PC-9 (cell line): ENCODE data around the gene CCR5. TPM values are rescaled to one million over a fixed set of nuclear protein-coding genes. Genes with fewer than 3 reads are reported as not detected.
A peak's percentile ranks its signal among the peaks of the same experiment; 100 is the strongest.

ENCODE experiments used
- BruUV-seq: library from RNA; stranded (reverse); fragments of 400-500 nt; replicated peaks from 2 replicates; lab custom pipeline; 2021; lab: Mats Ljungman, UMichigan
- CTCF ChIA-PET: fragments of 300-600 bp; sonication (Branson Sonifier 250); formaldehyde crosslinking; loops from one replicate; lab custom pipeline; 2022; ENCODE audit warnings: antibody characterized with exemption; lab: Charles Lee
- POLR2A ChIA-PET: fragments of 300-600 bp; sonication (Branson Sonifier 250); formaldehyde crosslinking; loops from one replicate; lab custom pipeline; 2022; ENCODE audit warnings: antibody characterized with exemption; ENCODE audit not compliant: unreplicated experiment; lab: Charles Lee
- DNase-seq, 2 experiments: peaks; one replicate each; pipeline versions ENCODE4 v3.0.0 to v3.0.0-alpha.2; 2015 to 2022; ENCODE audit warnings: mixed read lengths in 1 of 2
- H2AFZ ChIP-seq: fragments of 200-600 bp; sonication (generic); 2 replicates; pipeline ENCODE4 v1.8.1; 2017; ENCODE audit warnings: antibody characterized with exemption
- H3F3A ChIP-seq: fragments of 200-600 bp; sonication (generic); 2 replicates; pipeline ENCODE4 v1.8.1; 2017; ENCODE audit warnings: antibody characterized with exemption, mild to moderate bottlenecking, low read depth; ENCODE audit not compliant: insufficient read depth
- H3K27ac ChIP-seq: fragments of 200-600 bp; sonication (generic); 2 replicates; pipeline ENCODE4 v1.6.1; 2016; ENCODE audit warnings: mixed run types
- H3K27me3 ChIP-seq: fragments of 200-600 bp; sonication (generic); 2 replicates; pipeline ENCODE4 v1.6.1; 2016; ENCODE audit warnings: low read depth, mixed run types; ENCODE audit not compliant: insufficient read depth
- H3K36me3 ChIP-seq: fragments of 200-600 bp; sonication (generic); 2 replicates; pipeline ENCODE4 v1.6.1; 2016; ENCODE audit warnings: low read depth, mixed run types
- H3K4me1 ChIP-seq: fragments of 200-600 bp; sonication (generic); replicated peaks from 2 replicates; pipeline ENCODE4 v1.6.1; 2016; ENCODE audit warnings: mixed run types; ENCODE audit not compliant: insufficient read depth
- H3K4me2 ChIP-seq: fragments of 200-600 bp; sonication (generic); 2 replicates; pipeline ENCODE4 v1.6.1; 2017; ENCODE audit warnings: mixed run types
- H3K4me3 ChIP-seq: fragments of 200-600 bp; sonication (generic); 2 replicates; pipeline ENCODE4 v1.6.1; 2016; ENCODE audit warnings: mixed run types
- H3K79me2 ChIP-seq: fragments of 200-600 bp; sonication (generic); 2 replicates; pipeline ENCODE4 v1.6.1; 2017; ENCODE audit warnings: low read depth, mixed run types
- H3K9me2 ChIP-seq: fragments of 200-600 bp; sonication (generic); 2 replicates; pipeline ENCODE4 v1.8.1; 2017; ENCODE audit warnings: mild to moderate bottlenecking; ENCODE audit not compliant: insufficient read depth
- H3K9me3 ChIP-seq: fragments of 200-600 bp; sonication (generic); 2 replicates; pipeline ENCODE4 v1.8.1; 2016; ENCODE audit warnings: low read depth; ENCODE audit not compliant: insufficient read depth
- H4K20me1 ChIP-seq: fragments of 200-600 bp; sonication (generic); 2 replicates; pipeline ENCODE4 v1.8.1; 2017; ENCODE audit not compliant: insufficient read depth
- EZH2 ChIP-seq: fragments of 200-600 bp; sonication (generic); IDR thresholded peaks from 2 replicates; pipeline ENCODE4 v1.8.0; 2017; ENCODE audit warnings: antibody characterized with exemption, low read depth
- intact Hi-C: fragments of 100-400 bp; cut with micrococcal nuclease; formaldehyde crosslinking; loops from one replicate; pipeline ENCODE4 v1.10.0; 2022; ENCODE audit not compliant: unreplicated experiment
- total RNA-seq: library from RNA; stranded (reverse); gene quantifications from 2 replicates; pipeline ENCODE4 v1.2.3, GENCODE V29; 2021
- TF ChIP-seq, protein P1 (sequence below): fragments of 200-600 bp; sonication (generic); conservative IDR thresholded peaks from 2 replicates; pipeline ENCODE4 v1.6.1; 2017; ENCODE audit warnings: mixed run types, antibody characterized with exemption, mild to moderate bottlenecking, moderate library complexity

Gene CCR5
- total RNA-seq, 1 experiment from 2014 or later: not detected

- intact Hi-C loops: no loop called here
- TF ChIP-seq, protein P1, sequence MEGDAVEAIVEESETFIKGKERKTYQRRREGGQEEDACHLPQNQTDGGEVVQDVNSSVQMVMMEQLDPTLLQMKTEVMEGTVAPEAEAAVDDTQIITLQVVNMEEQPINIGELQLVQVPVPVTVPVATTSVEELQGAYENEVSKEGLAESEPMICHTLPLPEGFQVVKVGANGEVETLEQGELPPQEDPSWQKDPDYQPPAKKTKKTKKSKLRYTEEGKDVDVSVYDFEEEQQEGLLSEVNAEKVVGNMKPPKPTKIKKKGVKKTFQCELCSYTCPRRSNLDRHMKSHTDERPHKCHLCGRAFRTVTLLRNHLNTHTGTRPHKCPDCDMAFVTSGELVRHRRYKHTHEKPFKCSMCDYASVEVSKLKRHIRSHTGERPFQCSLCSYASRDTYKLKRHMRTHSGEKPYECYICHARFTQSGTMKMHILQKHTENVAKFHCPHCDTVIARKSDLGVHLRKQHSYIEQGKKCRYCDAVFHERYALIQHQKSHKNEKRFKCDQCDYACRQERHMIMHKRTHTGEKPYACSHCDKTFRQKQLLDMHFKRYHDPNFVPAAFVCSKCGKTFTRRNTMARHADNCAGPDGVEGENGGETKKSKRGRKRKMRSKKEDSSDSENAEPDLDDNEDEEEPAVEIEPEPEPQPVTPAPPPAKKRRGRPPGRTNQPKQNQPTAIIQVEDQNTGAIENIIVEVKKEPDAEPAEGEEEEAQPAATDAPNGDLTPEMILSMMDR: no peak
- H3K4me3 ChIP-seq: peak overlapping the region; percentile 58
- H3K36me3 ChIP-seq: peaks cover 8% of the 10 kb centered on the region
- no peaks in the 10 kb centered on the region for H3K27me3 ChIP-seq
- H3K79me2 ChIP-seq: peaks cover 68% of the 10 kb centered on the region
- H4K20me1 ChIP-seq: no peaks in the 10 kb centered on the region
- no peak for DNase-seq
- BruUV-seq: no TSS peak
- H3K4me1 ChIP-seq: peaks cover 61% of the 10 kb centered on the region
- no peaks in the 10 kb centered on the region for H3K9me2 ChIP-seq
- H3K9me3 ChIP-seq: 0 out of 2 replicates have a peak, but pooled peaks cover 3% of the 10 kb centered on the region
- CTCF ChIA-PET: no interaction called here
- 0 out of 2 replicates have a peak overlapping the region, but pooled peaks have one; percentile 80 for H2AFZ ChIP-seq
- H3F3A ChIP-seq: peaks cover 41% of the 10 kb centered on the region
- peak overlapping the region; percentile 88 for H3K4me2 ChIP-seq
- POLR2A ChIA-PET: no interaction called here
- peak overlapping the region; percentile 86 for H3K27ac ChIP-seq
Observed at GRCh38 chr3:46406443-46406787, 35.7 kb downstream of the CCR5 start.

GRCh38 chr3:46406788-46407611 lies 36.3 kb downstream of the CCR5 start, which contains the start of the genes CCR5AS and CCRL2:
Gene CCR5AS (minus strand): TSS chr3:46407066.
Gene CCRL2 (plus strand): TSS chr3:46407259. CDS start chr3:46408080, 821 bp downstream.
- H3F3A ChIP-seq: peaks cover 42% of the 10 kb centered on the region
- peaks cover 65% of the 10 kb centered on the region for H3K79me2 ChIP-seq
- H3K4me1 ChIP-seq: peaks cover 67% of the 10 kb centered on the region
- 0 out of 2 replicates have a peak, but pooled peaks cover 3% of the 10 kb centered on the region for H3K9me3 ChIP-seq
- H4K20me1 ChIP-seq: no peaks in the 10 kb centered on the region
- H3K4me2 ChIP-seq: peak within 1 kb of the TSS; percentile 88
- H3K27me3 ChIP-seq: no peaks in the 10 kb centered on the region
- BruUV-seq: TSS peak; percentile 64
- H3K36me3 ChIP-seq: peaks cover 8% of the 10 kb centered on the region
- intact Hi-C loops: no loop called here
- TF ChIP-seq EZH2: no peak
- TF ChIP-seq, protein P1: no peak
- H3K27ac ChIP-seq: peak within 1 kb of the TSS; percentile 86
- no peaks in the 10 kb centered on the region for H3K9me2 ChIP-seq
- ChIA-PET CTCF (no interaction called here), POLR2A (no interaction called here)
- peak within 1 kb of the TSS; percentile 80 for H2AFZ ChIP-seq
- peak; percentile 25 to 89 for DNase-seq
- H3K4me3 ChIP-seq: peak within 1 kb of the TSS; percentile 58

DNA sequence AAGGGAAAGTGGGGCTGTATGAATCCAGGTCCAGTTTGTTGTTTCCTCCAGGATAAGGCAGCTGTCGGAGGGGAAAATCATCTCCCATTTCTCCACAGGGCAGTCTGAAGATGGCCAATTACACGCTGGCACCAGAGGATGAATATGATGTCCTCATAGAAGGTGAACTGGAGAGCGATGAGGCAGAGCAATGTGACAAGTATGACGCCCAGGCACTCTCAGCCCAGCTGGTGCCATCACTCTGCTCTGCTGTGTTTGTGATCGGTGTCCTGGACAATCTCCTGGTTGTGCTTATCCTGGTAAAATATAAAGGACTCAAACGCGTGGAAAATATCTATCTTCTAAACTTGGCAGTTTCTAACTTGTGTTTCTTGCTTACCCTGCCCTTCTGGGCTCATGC lies 37.2 kb downstream of the CCR5 start:
- H3K79me2 ChIP-seq: peaks cover 60% of the 10 kb centered on the region
- peak overlapping the region; percentile 88 for H3K4me2 ChIP-seq
- POLR2A ChIA-PET: no interaction called here
- H3K9me3 ChIP-seq: 0 out of 2 replicates have a peak, but pooled peaks cover 3% of the 10 kb centered on the region
- no peak for TF ChIP-seq EZH2
- TF ChIP-seq, protein P1: no peak
- BruUV-seq: no TSS peak
- intact Hi-C loops: no loop called here
- H3K27ac ChIP-seq: peak overlapping the region; percentile 86
- peaks cover 77% of the 10 kb centered on the region for H3K4me1 ChIP-seq
- CTCF ChIA-PET: no interaction called here
- no peak for DNase-seq
- H3K27me3 ChIP-seq: no peaks in the 10 kb centered on the region
- H3K4me3 ChIP-seq: peak overlapping the region; percentile 58
- H4K20me1 ChIP-seq: no peaks in the 10 kb centered on the region
- H2AFZ ChIP-seq: no peak overlapping the region; the same call in 1 of the 2 replicates
- H3K9me2 ChIP-seq: no peaks in the 10 kb centered on the region
- H3K36me3 ChIP-seq: peaks cover 8% of the 10 kb centered on the region
- peaks cover 42% of the 10 kb centered on the region for H3F3A ChIP-seq
